ENCODE data around the gene EPHA7. TPM values are rescaled to one million over a fixed set of nuclear protein-coding genes. Genes with fewer than 3 reads are reported as not detected.

Gene EPHA7
- polyA plus RNA-seq, 1 experiment = not detected

DNA sequence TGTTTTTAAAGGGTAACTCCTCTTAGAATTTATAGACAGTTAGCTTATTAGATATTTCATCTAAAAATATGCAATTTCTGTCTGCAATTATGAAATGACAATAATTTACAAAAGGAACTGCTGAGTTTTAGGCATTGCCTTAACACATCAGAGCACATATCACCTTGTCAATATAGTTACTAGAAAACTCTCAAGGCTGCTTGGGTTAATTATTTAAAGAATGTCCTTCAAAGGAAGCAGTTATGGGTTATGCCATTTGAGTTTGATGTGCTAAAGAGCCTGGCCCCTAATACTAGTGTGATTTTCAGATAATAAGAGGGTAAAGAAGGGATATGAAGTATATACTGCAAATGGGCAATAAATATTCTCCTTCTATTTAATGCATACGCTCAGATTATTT lies 192.5 kb downstream of the EPHA7 start:
- ChIA-PET POLR2A (no interaction called here), CTCF (no interaction called here)
- Histone ChIP-seq H3K27me3 (ENCODE audit: control insufficient read depth, insufficient read depth, low read length) (no peaks in the 10 kb centered on the region), H3K36me3 (ENCODE audit: control insufficient read depth, insufficient read depth, low read length) (no peaks in the 10 kb centered on the region), H3K4me3 (ENCODE audit: low read depth, low read length) (no peak overlapping the region)
- TF ChIP-seq, protein P1, sequence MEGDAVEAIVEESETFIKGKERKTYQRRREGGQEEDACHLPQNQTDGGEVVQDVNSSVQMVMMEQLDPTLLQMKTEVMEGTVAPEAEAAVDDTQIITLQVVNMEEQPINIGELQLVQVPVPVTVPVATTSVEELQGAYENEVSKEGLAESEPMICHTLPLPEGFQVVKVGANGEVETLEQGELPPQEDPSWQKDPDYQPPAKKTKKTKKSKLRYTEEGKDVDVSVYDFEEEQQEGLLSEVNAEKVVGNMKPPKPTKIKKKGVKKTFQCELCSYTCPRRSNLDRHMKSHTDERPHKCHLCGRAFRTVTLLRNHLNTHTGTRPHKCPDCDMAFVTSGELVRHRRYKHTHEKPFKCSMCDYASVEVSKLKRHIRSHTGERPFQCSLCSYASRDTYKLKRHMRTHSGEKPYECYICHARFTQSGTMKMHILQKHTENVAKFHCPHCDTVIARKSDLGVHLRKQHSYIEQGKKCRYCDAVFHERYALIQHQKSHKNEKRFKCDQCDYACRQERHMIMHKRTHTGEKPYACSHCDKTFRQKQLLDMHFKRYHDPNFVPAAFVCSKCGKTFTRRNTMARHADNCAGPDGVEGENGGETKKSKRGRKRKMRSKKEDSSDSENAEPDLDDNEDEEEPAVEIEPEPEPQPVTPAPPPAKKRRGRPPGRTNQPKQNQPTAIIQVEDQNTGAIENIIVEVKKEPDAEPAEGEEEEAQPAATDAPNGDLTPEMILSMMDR (IDR thresholded peaks at IDR 0.05; ENCODE audit: insufficient read depth, low read depth, low read length) = no peak
- DNase-seq (ENCODE audit: low read depth) = no peak

DNA sequence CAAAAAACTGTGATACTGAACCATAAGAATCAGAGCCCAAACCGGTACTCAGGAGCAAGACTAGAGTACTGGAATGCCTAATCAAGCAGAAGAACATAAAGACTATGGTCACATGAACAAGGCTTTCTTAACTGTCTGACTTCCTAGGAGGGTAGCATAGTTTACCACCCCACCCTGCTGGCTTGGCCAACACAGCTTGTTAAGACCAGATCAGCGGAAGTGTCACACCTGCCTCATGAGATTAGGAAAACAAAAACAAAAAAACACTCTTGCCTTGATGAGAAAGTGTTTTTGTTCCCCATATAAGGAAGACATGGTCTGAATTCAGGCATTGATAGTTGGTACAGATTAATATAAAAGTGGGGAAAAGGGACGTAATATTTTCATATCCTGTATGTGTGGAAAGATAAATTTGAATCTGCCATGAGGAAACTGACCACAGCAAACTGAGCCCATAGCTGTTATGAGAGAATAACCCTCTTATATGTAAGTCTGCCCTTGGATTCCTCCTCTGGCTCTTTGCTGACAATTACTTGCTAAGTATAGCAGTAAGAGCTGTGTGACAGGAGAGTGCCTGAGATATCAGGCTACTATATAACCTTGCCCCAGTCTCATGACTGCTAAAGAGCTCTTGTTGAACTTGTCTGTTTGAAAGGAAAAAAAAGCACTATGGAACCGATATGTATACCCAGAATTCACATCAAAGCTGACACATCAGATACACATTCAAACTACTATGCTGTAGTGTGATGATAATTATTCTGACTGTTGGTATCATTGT lies 197.1 kb downstream of the EPHA7 start:
- ChIA-PET CTCF (no interaction called here), POLR2A (no interaction called here)
- TF ChIP-seq, protein P1 (IDR thresholded peaks at IDR 0.05; ENCODE audit: insufficient read depth, low read depth, low read length) = no peak
- no peaks in the 10 kb centered on the region for H3K36me3 ChIP-seq (ENCODE audit: control insufficient read depth, insufficient read depth, low read length)
- H3K4me3 ChIP-seq (ENCODE audit: low read depth, low read length) = no peak overlapping the region
- no peak for DNase-seq (ENCODE audit: low read depth)
- H3K27me3 ChIP-seq (ENCODE audit: control insufficient read depth, insufficient read depth, low read length) = no peaks in the 10 kb centered on the region

DNA sequence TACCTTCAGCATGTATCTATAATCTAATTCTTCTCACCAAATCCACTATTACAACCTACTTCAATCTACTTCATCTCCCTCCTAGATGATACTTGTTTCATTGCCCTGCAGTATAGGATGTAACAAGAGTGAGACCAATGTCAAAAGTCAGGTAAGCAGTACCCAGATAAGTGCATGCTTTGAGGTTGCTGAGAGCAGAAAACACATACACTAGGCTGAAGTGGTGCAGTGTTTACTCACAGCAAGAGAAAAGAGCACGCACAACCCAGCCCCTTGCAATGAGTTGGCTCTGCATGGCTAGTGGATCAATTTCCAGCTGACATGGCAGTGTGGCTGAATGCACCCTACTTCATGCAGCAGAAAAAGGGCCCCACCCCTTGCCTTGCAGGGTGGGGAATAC lies 199.9 kb downstream of the EPHA7 start:
- Histone ChIP-seq H3K27me3 (ENCODE audit: control insufficient read depth, insufficient read depth, low read length) (no peaks in the 10 kb centered on the region), H3K4me3 (ENCODE audit: low read depth, low read length) (no peak overlapping the region), H3K36me3 (ENCODE audit: control insufficient read depth, insufficient read depth, low read length) (no peaks in the 10 kb centered on the region)
- no peak for DNase-seq (ENCODE audit: low read depth)
- ChIA-PET POLR2A (no interaction called here), CTCF (no interaction called here)
- TF ChIP-seq, protein P1 (IDR thresholded peaks at IDR 0.05; ENCODE audit: insufficient read depth, low read depth, low read length) = no peak

DNA sequence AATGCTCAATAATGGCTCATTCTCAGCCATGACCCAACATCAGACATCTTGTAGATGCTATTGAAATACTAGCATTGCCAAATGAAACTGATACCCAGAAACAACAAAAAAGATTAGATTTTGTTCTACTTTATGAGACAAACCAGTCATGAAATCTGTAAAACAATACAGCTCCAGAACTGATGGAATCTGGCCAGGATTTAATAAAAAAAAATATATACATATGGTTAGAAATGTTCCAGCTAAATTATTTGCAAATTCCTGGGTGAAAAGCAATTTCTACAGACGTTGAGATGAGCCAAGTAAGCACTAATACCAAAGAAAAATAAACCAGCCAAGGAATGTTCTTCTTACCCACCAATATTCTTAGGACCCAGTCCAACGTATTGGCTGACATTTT lies 201.3 kb downstream of the EPHA7 start:
- Histone ChIP-seq H3K4me3 (ENCODE audit: low read depth, low read length) (no peak overlapping the region), H3K36me3 (ENCODE audit: control insufficient read depth, insufficient read depth, low read length) (no peaks in the 10 kb centered on the region), H3K27me3 (ENCODE audit: control insufficient read depth, insufficient read depth, low read length) (no peaks in the 10 kb centered on the region)
- TF ChIP-seq, protein P1 (IDR thresholded peaks at IDR 0.05; ENCODE audit: insufficient read depth, low read depth, low read length) = no peak
- CTCF ChIA-PET = no interaction called here
- DNase-seq (ENCODE audit: low read depth) = no peak
- POLR2A ChIA-PET = no interaction called here

DNA sequence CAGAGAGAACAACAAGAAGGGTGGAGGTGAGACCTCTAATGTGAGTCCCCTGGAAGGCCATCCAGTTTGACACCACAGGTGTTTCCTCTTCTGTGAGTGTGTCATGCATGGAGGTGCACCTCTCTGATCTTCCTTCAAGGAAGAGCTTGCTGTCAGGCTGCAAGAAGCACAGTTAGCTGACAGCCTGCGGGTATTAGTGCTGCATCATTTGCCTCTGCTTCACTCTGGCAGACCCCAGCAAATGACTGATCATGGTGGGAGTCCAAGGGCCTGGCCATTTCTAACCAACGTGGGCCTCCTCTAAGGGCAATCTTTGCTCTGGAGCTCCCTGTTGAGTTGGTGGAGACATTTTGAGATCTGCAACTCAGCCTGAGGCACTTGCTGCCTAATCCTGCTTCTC lies 206.3 kb downstream of the EPHA7 start:
- CTCF ChIA-PET = no interaction called here
- no peak overlapping the region for H3K4me3 ChIP-seq (ENCODE audit: low read depth, low read length)
- POLR2A ChIA-PET = no interaction called here
- DNase-seq (ENCODE audit: low read depth) = no peak
- no peaks in the 10 kb centered on the region for H3K36me3 ChIP-seq (ENCODE audit: control insufficient read depth, insufficient read depth, low read length)
- TF ChIP-seq, protein P1 (IDR thresholded peaks at IDR 0.05; ENCODE audit: insufficient read depth, low read depth, low read length) = no peak
- no peaks in the 10 kb centered on the region for H3K27me3 ChIP-seq (ENCODE audit: control insufficient read depth, insufficient read depth, low read length)

Measured in BJ (cell line).